ENCODE data around the gene TECR.

DNA sequence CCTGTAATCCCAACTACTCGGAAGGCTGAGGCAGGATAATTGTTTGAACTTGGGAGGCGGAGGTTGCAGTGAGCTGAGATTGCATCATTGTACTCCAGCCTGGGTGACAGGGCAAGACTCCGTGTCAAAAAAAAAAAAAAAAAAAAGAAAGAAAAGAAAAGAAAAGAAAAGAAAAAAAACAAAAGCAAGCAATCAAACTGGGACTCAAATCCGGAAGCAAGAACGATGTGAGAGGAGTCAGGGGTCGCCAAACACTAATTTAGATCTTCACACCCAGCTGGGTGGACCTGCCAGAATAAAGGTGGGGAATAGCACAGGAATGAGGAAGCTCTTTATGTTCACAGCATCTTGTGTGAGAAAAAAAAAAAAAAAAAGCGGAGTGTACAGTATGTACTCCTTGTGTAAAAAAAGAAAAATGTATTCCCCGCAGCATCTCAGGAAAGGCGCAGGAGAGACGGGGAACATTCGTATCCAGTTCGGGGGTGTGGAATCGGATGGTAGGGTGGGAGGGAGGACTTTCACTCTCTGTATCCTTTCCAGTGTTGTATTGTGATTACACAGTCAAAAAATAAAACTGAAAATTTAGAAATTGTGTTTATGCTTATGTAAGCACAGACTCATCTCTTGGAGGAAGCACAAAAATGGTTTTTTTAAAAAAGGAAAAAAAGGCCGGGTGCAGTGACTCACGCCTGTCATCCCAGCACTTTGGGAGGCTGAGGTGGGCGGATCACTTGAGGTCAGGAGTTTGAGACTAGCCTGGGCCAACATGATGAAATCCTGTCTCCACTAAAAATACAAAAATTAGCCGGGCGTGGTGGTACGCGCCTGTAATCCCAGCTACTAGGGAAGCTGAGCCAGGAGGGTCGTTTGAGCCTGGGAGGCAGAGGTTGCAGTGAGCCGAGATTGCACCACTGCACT, 18.8 kb upstream of the TECR start:
- TF ChIP-seq, protein P1, sequence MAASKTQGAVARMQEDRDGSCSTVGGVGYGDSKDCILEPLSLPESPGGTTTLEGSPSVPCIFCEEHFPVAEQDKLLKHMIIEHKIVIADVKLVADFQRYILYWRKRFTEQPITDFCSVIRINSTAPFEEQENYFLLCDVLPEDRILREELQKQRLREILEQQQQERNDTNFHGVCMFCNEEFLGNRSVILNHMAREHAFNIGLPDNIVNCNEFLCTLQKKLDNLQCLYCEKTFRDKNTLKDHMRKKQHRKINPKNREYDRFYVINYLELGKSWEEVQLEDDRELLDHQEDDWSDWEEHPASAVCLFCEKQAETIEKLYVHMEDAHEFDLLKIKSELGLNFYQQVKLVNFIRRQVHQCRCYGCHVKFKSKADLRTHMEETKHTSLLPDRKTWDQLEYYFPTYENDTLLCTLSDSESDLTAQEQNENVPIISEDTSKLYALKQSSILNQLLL (CRISPR knock-in tag; IDR thresholded peaks at IDR 0.05; ENCODE audit: borderline replicate concordance) = no peak
- no peak for TF ChIP-seq ZNF830 (CRISPR knock-in tag; IDR thresholded peaks at IDR 0.05)
- TF ChIP-seq, protein P2, sequence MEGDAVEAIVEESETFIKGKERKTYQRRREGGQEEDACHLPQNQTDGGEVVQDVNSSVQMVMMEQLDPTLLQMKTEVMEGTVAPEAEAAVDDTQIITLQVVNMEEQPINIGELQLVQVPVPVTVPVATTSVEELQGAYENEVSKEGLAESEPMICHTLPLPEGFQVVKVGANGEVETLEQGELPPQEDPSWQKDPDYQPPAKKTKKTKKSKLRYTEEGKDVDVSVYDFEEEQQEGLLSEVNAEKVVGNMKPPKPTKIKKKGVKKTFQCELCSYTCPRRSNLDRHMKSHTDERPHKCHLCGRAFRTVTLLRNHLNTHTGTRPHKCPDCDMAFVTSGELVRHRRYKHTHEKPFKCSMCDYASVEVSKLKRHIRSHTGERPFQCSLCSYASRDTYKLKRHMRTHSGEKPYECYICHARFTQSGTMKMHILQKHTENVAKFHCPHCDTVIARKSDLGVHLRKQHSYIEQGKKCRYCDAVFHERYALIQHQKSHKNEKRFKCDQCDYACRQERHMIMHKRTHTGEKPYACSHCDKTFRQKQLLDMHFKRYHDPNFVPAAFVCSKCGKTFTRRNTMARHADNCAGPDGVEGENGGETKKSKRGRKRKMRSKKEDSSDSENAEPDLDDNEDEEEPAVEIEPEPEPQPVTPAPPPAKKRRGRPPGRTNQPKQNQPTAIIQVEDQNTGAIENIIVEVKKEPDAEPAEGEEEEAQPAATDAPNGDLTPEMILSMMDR (IDR thresholded peaks at IDR 0.05 in 2 of 3, conservative IDR thresholded peaks at IDR 0.05 in 1 of 3; ENCODE audit: insufficient read depth in 2 of 3, low read depth in 1 of 3, low read length in 3 of 3) = no peak
- TF ChIP-seq, protein P3, sequence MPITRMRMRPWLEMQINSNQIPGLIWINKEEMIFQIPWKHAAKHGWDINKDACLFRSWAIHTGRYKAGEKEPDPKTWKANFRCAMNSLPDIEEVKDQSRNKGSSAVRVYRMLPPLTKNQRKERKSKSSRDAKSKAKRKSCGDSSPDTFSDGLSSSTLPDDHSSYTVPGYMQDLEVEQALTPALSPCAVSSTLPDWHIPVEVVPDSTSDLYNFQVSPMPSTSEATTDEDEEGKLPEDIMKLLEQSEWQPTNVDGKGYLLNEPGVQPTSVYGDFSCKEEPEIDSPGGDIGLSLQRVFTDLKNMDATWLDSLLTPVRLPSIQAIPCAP (CRISPR knock-in tag; IDR thresholded peaks at IDR 0.05; ENCODE audit: borderline replicate concordance) = no peak
- no peak for TF ChIP-seq ZBTB7A (IDR thresholded peaks at IDR 0.05; ENCODE audit: borderline replicate concordance, control insufficient read depth, low read depth, low read length)
- TF ChIP-seq RAD21 (CRISPR knock-in tag; conservative IDR thresholded peaks at IDR 0.05 in 1 of 2, IDR thresholded peaks at IDR 0.05 in 1 of 2) = no peak
